Measurements from ENCODE around the gene SHLD2.
"Not testable (repeated sequence)": the region's sequence is repeated elsewhere in the genome, so short reads cannot be mapped to it uniquely, and the experiment has no call there.

SHLD2 gene

GRCh38 chr10:87084291-87084782 is 10.7 kb upstream of the SHLD2 start:
- not testable (repeated sequence) for DNase-seq

- no peak for DNase-seq
Measured at GRCh38 chr10:87085537-87085936, 9.5 kb upstream of the SHLD2 start.

GRCh38 chr10:87089746-87090145 is 5.3 kb upstream of the SHLD2 start:
- DNase-seq, result no peak

- DNase-seq, result no peak
Measured at GRCh38 chr10:87090779-87091178, 4.2 kb upstream of the SHLD2 start.

GRCh38 chr10:87092376-87092860 is 2.6 kb upstream of the SHLD2 start:
- no peak for DNase-seq

- DNase-seq, result peak in 1 of 2 donors; percentile 10
Measured at GRCh38 chr10:87092861-87093631, 2.0 kb upstream of the SHLD2 start.

- DNase-seq, result peak; percentile 63 to 65
Measured at GRCh38 chr10:87093632-87094372, 1.2 kb upstream of the SHLD2 start.

GRCh38 chr10:87095236-87095945 is 385 bp downstream of the SHLD2 start:
- peak; percentile 55 to 57 for DNase-seq

GRCh38 chr10:87101996-87102395 is 7.0 kb downstream of the SHLD2 start:
- DNase-seq, result no peak

GRCh38 chr10:87104727-87105126 is 9.7 kb downstream of the SHLD2 start:
- DNase-seq, result not testable (repeated sequence)

GRCh38 chr10:87105446-87106124 is 10.6 kb downstream of the SHLD2 start:
- no peak for DNase-seq

- DNase-seq, result not testable (repeated sequence)
Measured at GRCh38 chr10:87118122-87118521, 23.1 kb downstream of the SHLD2 start.

GRCh38 chr10:87119029-87119428 is 24.0 kb downstream of the SHLD2 start:
- DNase-seq, result not testable (repeated sequence)

GRCh38 chr10:87123351-87123750 is 28.3 kb downstream of the SHLD2 start:
- not testable (repeated sequence) for DNase-seq

- DNase-seq, result not testable (repeated sequence)
Measured at GRCh38 chr10:87127048-87127447, 32.0 kb downstream of the SHLD2 start.

GRCh38 chr10:87127607-87128156 is 32.7 kb downstream of the SHLD2 start:
- not testable (repeated sequence) for DNase-seq

- not testable (repeated sequence) for DNase-seq
Measured at GRCh38 chr10:87132176-87132575, 37.2 kb downstream of the SHLD2 start.

- DNase-seq, result not testable (repeated sequence)
Measured at GRCh38 chr10:87133936-87134335, 38.9 kb downstream of the SHLD2 start.

GRCh38 chr10:87134440-87134839 is 39.4 kb downstream of the SHLD2 start:
- DNase-seq, result not testable (repeated sequence)

GRCh38 chr10:87137478-87137877 is 42.5 kb downstream of the SHLD2 start:
- DNase-seq, result not testable (repeated sequence)

GRCh38 chr10:87142230-87143108 is 47.5 kb downstream of the SHLD2 start:
- not testable (repeated sequence) for DNase-seq

Data from stimulated activated CD4-positive, alpha-beta T cell treated with anti-CD3 and anti-CD28 coated beads, Interleukin-2, amount 100 ng/mL, for 48 hours (primary cell).